Fibroblast of the aortic adventitia (primary cell): ENCODE data around the gene WBP2. TPM values are rescaled to one million over a fixed set of nuclear protein-coding genes. Genes with fewer than 3 reads are reported as not detected.
"Not testable (repeated sequence)": the region's sequence is repeated elsewhere in the genome, so short reads cannot be mapped to it uniquely, and the experiment has no call there.

ENCODE experiments used
- DNase-seq: peaks from one replicate; pipeline ENCODE4 v3.0.0-alpha.2; 2010; ENCODE audit warnings: low read depth
- H3K4me3 ChIP-seq: 2 replicates; pipeline ENCODE4 v1.5.1; 2011; ENCODE audit warnings: low read depth, mild to moderate bottlenecking, control low read depth, low read length, moderate library complexity
- CTCF ChIP-seq: IDR thresholded peaks from 2 replicates; pipeline ENCODE4 v1.5.1; 2011; ENCODE audit warnings: mild to moderate bottlenecking, low read length, control low read depth, inconsistent platforms; ENCODE audit not compliant: insufficient read depth
- total RNA-seq: library from RNA; depleted of rRNA; stranded (reverse); fragments of >200 nt; gene quantifications from 2 replicates; pipeline ENCODE4 v1.2.3, GENCODE V29; 2012; ENCODE audit warnings: low replicate concordance

Gene WBP2
- total RNA-seq, 1 donor, result 24.1 TPM

GRCh38 chr17:75893305-75894048, 38.3 kb upstream of the WBP2 start:
- no peak for TF ChIP-seq CTCF
- DNase-seq, result no peak
- no peak overlapping the region for H3K4me3 ChIP-seq

- no peak for DNase-seq
- no peak overlapping the region for H3K4me3 ChIP-seq
- TF ChIP-seq CTCF, result no peak
Observed at GRCh38 chr17:75892556-75893224, 37.6 kb upstream of the WBP2 start.

- TF ChIP-seq CTCF, result no peak
- H3K4me3 ChIP-seq, result no peak overlapping the region
- no peak for DNase-seq
Observed at GRCh38 chr17:75891605-75892555, 36.7 kb upstream of the WBP2 start.

GRCh38 chr17:75891022-75891604, 36.0 kb upstream of the WBP2 start:
- no peak for DNase-seq
- H3K4me3 ChIP-seq, result no peak overlapping the region
- no peak for TF ChIP-seq CTCF

GRCh38 chr17:75889454-75889853, 34.3 kb upstream of the WBP2 start:
- no peak overlapping the region for H3K4me3 ChIP-seq
- TF ChIP-seq CTCF, result no peak
- no peak for DNase-seq

- no peak overlapping the region for H3K4me3 ChIP-seq
- no peak for DNase-seq
- no peak for TF ChIP-seq CTCF
Observed at GRCh38 chr17:75888484-75888883, 33.3 kb upstream of the WBP2 start.

GRCh38 chr17:75885860-75886259, 30.7 kb upstream of the WBP2 start:
- H3K4me3 ChIP-seq, DNase-seq: not testable (repeated sequence)
